Right renal cortex interstitium (tissue), 3 donors: ENCODE measurements around the gene CARD14. TPM values are rescaled to one million over a fixed set of nuclear protein-coding genes. Genes with fewer than 3 reads are reported as not detected.

Source experiments
- DNase-seq, 3 donors: peaks; one replicate each; pipeline ENCODE4 v3.0.0-alpha.2; 2013; ENCODE audit warnings: low read depth in 3 of 3, low spot score in 2 of 3
- polyA plus RNA-seq, 3 donors: library from polyadenylated mRNA; unstranded; fragments of 120-200 nt; gene quantifications; one replicate each; pipeline ENCODE4 v1.2.1, GENCODE V29; 2013; ENCODE audit not compliant: insufficient read length in 3 of 3

The CARD14 gene
- under 1 TPM; 0.57 to 0.93 (median 0.83) TPM for polyA plus RNA-seq

DNA sequence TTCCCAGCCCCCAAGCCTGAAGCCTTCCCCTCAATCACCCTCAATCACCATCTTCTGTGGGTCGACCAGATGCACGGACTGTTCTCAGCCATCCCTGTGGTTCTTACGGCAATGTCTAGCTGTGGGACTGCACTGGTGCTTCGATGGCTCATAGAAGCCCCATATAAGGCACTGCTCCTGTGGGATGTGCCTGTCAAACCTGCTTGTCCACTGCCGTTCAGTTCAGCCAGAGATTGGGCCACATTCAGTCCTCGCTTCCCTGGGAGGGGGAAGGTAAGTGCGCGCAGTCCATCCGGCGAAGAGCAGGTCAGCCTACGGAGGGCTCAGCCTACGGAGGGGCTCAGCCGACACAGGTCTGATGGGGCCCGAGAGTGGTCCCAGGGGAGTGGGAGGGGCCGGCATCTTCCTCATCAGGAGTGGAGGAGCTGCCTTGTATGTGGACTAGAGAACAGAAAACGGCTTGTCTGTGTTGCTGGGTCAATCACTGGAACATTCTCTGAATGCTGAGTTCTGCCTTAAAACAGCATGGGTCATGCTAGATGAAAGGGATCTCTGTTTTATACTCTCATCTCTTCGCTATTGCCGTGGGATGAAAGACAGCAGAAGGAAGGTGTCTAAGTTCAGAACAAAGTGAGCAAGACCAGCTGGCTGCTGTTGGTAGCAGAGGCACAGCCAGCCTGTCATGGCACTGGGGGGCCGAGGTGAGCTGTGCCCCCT lies at the start of gene CARD14:
Gene CARD14, plus strand, starts transcription at position 247 of the 717 bp plus-strand sequence. CDS start 11,409 bp downstream, outside the sequence.
- no peak for DNase-seq

DNA sequence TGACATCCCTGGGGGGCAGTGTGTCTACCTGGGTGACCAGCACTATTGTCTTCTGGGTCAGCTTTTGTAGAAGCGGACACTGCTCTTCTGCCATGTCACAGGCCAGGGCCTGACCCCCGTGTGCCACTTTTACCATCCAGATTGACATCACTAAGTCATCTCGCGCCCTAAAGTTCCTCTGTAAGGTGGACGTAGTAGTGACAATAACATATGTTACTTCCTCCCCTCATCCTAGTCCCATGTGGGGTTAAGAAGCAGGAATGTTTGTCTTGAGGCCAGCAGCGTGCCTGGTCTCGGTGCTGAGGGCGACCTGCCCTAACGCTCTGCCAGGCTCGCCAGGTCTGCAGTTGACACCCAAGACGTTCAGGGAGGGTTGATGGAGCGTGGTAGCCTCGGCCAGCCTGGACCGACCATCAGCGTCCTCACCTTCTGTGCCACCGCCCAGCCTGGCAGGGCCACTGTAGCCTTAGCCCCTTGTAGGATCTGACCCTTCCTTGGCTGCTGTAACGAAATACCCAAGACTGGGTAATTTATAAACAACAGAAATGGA lies 47.7 kb upstream of the CARD14 start:
- DNase-seq = no peak

- no peak for DNase-seq
These were observed 46.8 kb upstream of the CARD14 start for GRCh38 chr17:80122926-80123505.

DNA sequence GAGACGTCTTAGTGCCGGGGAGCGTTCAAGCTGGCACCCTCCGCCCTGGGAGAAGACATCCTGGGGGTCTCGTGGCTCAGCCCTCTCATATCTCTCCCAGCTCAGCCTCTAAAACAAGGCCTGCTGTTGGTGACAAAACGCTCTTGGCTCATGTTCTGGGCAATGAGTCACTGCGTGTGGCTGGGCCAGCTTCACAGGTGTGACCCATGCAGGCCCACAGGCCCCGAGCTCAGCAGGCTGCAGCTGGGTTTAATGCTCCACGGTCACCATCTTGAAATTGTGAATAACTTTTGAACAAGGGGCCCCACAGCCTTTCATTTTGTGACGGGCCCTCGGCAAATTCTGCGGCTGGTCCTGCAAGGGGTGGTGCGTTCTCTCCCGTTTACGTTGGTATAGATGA lies 46.0 kb upstream of the CARD14 start:
- no peak for DNase-seq

DNA sequence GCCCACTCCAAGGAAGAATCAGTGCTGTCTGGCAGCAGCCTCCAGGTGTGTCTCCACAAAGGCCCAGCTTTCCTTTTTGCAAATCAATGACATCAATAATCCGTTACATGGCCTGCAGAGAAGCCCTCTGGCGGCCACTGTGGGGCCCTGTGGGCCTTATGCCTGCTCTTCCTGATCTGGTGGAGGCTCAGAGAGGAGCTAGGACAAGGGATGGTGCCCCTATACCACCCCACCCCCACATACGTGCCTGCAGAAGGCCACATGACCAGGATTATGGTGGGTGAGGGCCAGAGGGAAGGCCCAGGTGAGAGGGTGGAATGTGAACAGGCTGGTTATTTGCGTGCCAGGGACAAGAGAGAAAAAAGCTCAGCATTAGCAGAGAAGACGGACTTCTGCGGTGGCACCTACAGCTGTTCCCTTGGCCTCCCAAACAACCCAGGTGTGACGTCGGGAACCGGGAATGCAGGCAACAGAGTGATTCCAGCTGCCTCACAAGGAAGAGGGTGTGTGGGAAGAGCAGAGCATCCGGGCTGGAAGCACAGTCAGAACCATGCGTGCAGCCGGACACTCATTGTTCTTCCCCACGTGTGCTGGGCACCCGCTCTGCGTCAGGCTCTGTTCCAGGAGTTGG lies 45.4 kb upstream of the CARD14 start:
- DNase-seq = no peak

GRCh38 chr17:80125656-80126448 lies 44.0 kb upstream of the CARD14 start:
- DNase-seq = no peak

- no peak for DNase-seq
These were observed 43.4 kb upstream of the CARD14 start for GRCh38 chr17:80126449-80126715.

- no peak for DNase-seq
These were observed 40.7 kb upstream of the CARD14 start for GRCh38 chr17:80129006-80129565.

- DNase-seq = no peak
These were observed 38.8 kb upstream of the CARD14 start for GRCh38 chr17:80130992-80131391.

DNA sequence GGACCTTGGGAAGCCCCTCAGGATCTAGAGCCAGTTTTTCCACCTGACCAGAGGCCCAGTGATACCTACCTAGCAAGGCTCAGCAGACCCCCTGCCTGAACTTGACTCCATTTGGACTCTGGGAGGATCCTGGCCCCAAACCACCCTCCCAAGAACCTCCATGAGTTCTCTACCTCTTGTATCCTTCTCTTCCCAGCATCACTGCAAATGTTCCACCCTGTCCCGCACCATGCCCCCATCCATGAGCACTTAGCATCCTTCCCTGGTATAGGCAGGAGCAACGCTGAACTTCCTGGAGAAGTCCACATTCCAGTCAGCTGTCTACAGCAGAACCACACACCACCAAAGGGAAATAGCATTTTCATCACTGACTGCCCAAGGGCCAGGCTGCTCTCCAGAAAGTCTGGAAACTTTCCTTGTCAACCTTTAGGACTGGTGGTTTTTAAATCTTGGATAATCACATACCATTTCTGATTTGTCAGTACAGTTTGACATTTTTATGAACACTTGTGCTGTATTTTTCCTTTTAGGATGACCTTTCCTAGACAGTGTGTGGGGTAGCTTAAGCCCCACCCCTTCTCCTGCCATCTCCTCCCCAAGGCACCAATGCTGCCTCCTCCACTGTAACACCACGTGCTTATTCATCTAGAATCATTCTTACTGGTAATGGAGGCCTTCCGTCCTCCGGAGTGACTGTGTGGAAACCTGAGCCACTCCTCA lies 36.8 kb upstream of the CARD14 start:
- DNase-seq = no peak

GRCh38 chr17:80133626-80133970 lies 36.2 kb upstream of the CARD14 start:
- DNase-seq = no peak

GRCh38 chr17:80137131-80137530 lies 32.7 kb upstream of the CARD14 start:
- DNase-seq = no peak

DNA sequence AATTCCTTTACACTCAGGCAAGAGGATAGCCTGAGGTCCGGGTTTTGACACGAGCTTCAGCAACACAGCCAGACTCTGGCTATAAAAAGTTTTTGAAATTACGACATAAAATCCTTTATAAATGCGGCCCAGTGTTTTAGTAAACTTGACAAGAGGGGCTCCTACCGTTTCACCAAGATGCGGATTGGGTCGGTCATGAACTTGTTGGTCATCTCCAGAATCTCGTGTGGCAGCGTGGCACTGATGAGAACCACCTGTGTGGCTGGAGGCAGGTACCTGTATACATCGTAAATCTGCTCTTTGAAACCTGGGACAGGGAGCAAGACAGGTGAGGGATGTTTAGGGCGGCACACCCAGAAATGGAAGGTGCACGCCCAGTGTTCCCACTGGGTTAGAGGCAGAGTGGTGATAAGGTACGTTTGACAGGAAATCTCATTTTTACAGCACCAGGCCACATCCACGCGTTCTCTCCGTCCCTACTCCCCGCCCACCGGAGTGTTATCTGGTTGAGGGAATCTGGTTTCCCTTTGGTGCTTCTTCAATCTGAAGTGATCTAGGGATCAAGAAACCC lies 30.9 kb upstream of the CARD14 start:
- DNase-seq = no peak

GRCh38 chr17:80141463-80142165 lies 28.2 kb upstream of the CARD14 start:
- no peak for DNase-seq

DNA sequence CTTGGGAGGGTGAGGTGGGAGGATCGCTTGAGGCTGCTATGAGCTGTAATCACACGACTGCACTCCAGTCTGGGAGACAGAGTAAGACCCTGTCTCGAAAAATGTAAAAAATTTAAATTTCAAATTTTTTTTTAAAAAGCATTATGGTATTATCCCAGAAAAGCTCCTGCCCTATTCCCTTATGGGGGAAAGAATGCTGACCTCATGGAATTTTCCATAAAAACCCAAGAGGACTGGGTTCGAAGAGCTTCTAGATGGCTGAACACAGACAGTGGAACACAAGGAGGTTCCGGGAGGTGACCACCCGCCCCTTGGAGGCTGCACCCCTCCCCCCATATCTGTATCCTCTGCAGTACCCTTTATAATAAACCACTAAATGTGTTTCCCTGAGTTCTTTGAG lies 26.9 kb upstream of the CARD14 start:
- DNase-seq = no peak

- no peak for DNase-seq
These were observed 24.5 kb upstream of the CARD14 start for GRCh38 chr17:80145076-80146075.

DNA sequence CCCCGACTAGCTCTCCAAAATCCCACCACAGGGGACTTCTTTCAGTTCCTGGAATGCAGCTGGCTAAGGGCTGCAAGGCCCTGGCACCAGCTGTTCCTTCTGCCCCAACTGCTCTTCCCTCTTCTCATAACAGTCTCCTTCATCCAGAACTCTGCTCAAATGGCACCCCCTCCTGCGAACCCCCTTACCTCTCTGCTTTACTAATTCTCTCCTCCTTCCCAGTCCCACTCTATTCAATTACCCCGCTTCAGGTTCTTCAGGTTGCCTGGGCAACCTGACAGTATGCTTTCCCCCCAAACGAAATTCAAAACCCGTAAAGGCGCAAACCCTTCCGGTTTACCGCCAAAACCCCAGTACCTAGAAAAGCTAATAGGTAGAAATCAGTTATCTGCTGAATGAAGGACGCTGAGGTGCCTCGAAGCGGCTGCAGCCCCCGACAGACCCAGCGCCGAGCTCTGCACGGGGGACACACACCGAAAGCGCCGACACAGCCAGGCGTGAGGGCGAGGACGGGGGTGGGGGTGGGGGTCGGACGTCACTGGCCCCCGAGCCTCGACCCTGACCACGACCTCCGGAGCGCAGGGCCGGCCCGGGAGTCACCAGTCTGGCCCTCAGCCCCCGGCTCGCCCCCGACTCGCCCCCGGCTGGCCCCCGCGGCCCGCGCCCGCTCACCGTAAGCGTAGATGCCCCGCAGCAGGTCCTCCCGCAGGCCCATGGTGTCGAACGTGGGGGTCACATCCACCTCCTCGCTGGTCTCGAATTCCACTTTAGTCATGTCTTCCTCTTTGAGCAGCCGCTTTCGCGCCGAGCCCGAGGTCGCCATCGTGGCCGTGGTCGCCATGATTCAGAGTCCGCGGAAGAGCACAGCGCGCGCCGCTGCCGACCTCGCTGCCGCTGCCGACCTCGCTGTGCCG lies 23.5 kb upstream of the CARD14 start:
- DNase-seq = no peak
